ENCODE results near the gene CFAP61.

The CFAP61 gene

GRCh38 chr20:20210943-20211273, 158.6 kb downstream of the CFAP61 start:
- no peak for DNase-seq (ENCODE audit: extremely low read depth, low read depth)
- TF ChIP-seq CTCF (IDR thresholded peaks at IDR 0.05; ENCODE audit: low read depth, low read length, missing control alignments): no peak
- no peak overlapping the region for H3K4me3 ChIP-seq (replicated peaks; ENCODE audit: low read depth, low read length)

GRCh38 chr20:20211274-20211987, 159.1 kb downstream of the CFAP61 start:
- peak; percentile 35 for DNase-seq (ENCODE audit: extremely low read depth, low read depth)
- no peak overlapping the region for H3K4me3 ChIP-seq (replicated peaks; ENCODE audit: low read depth, low read length)
- TF ChIP-seq CTCF (IDR thresholded peaks at IDR 0.05; ENCODE audit: low read depth, low read length, missing control alignments): no peak

- no peak for DNase-seq (ENCODE audit: extremely low read depth, low read depth)
- no peak for TF ChIP-seq CTCF (IDR thresholded peaks at IDR 0.05; ENCODE audit: low read depth, low read length, missing control alignments)
- H3K4me3 ChIP-seq (replicated peaks; ENCODE audit: low read depth, low read length): no peak overlapping the region
Measured at GRCh38 chr20:20211988-20212518, 159.7 kb downstream of the CFAP61 start.

GRCh38 chr20:20212675-20213096, 160.4 kb downstream of the CFAP61 start:
- no peak for TF ChIP-seq CTCF (IDR thresholded peaks at IDR 0.05; ENCODE audit: low read depth, low read length, missing control alignments)
- DNase-seq (ENCODE audit: extremely low read depth, low read depth): no peak
- no peak overlapping the region for H3K4me3 ChIP-seq (replicated peaks; ENCODE audit: low read depth, low read length)

GRCh38 chr20:20213526-20214121, 161.3 kb downstream of the CFAP61 start:
- no peak for TF ChIP-seq CTCF (IDR thresholded peaks at IDR 0.05; ENCODE audit: low read depth, low read length, missing control alignments)
- no peak for DNase-seq (ENCODE audit: extremely low read depth, low read depth)
- H3K4me3 ChIP-seq (replicated peaks; ENCODE audit: low read depth, low read length): no peak overlapping the region

- no peak overlapping the region for H3K4me3 ChIP-seq (replicated peaks; ENCODE audit: low read depth, low read length)
- no peak for TF ChIP-seq CTCF (IDR thresholded peaks at IDR 0.05; ENCODE audit: low read depth, low read length, missing control alignments)
- no peak for DNase-seq (ENCODE audit: extremely low read depth, low read depth)
Measured at GRCh38 chr20:20214757-20215275, 162.5 kb downstream of the CFAP61 start.
